ENCODE measurements around the gene ZNF454. TPM values are rescaled to one million over a fixed set of nuclear protein-coding genes. Genes with fewer than 3 reads are reported as not detected.

Gene ZNF454
- polyA plus RNA-seq (2013, experiment 1 of 2), result not detected
- polyA plus RNA-seq (2013, experiment 2 of 2), result not detected

DNA sequence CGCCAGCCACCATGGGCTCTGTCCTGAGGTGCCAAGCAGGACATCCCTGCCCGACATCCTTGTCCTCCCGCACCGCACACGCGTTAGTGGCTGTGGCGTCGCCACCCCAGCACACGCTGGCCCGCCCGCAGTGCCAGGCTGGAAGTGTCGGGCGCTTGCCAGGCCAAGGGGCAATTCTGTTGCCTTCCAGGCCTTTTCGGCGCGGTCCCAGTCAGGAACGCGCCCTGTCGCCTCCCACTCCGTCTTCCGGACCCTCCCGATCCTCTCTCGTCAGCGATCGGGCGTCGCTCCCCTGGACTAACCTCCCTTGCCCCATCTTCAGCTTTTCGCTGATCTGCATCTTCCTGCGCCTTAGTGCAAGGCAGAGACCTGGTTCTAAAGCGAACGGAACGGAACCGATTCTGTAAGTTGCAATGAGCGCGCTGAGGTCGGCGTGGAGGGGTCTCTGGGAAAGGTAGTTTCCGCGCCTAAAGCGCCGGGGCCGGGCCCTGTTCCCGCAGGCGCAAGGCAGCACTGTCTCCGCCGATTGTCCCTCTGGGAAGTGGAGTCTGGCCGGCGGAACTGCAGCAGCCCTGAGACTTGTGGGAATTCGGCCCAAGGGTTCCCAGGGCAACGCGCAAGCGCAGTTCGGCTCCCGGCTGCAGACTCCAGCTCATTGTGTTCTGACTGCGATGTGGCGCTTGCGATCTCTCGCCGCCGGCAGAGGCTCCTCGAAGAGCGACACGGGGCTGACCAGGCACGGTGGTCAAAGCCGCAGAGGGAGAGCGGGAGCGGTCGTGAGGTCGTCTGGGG, at the start of gene ZNF454:
ZNF454 (plus strand) TSS at position 630 of the 792 bp plus-strand sequence. CDS start 1,594 bp downstream, outside the sequence.
- WGBS, result 78% methylated on average over 69 of the region's 69 CpGs
- H3K27ac ChIP-seq (ENCODE audit: low read length, poor library complexity, severe bottlenecking), result no peak within 1 kb of the TSS
- no peak within 1 kb of the TSS for H2BK120ac ChIP-seq (ENCODE audit: low read depth, low read length)
- H3K9me3 ChIP-seq (ENCODE audit: control insufficient read depth, low read length), result peaks cover 83% of the 10 kb centered on the region
- no peak for DNase-seq
- no peak within 1 kb of the TSS for H2BK5ac ChIP-seq (ENCODE audit: low read depth, low read length, poor library complexity, severe bottlenecking)
- no peak within 1 kb of the TSS for H4K91ac ChIP-seq (ENCODE audit: low read length)
- H3K36me3 ChIP-seq (ENCODE audit: control insufficient read depth in 1 of 2, insufficient read depth in 2 of 2, low read depth in 1 of 2, low read length in 2 of 2), result peaks cover 0 to 6% of the 10 kb centered on the region in 2 experiments
- H3K4me2 ChIP-seq (ENCODE audit: low read length, poor library complexity, severe bottlenecking), result no peak within 1 kb of the TSS
- no peak within 1 kb of the TSS for H4K8ac ChIP-seq (ENCODE audit: low read length)
- H3K4me3 ChIP-seq (ENCODE audit: insufficient read depth in 1 of 2, low read depth in 1 of 2, low read length in 2 of 2), result peak within 1 kb of the TSS in 1 of 2 experiments; percentile 77
- no peak within 1 kb of the TSS for H3K4ac ChIP-seq (ENCODE audit: low read depth in 1 of 2, low read length in 2 of 2)
- H2BK12ac ChIP-seq (ENCODE audit: low read length in 2 of 2), result no peak within 1 kb of the TSS
- H3K79me1 ChIP-seq (replicated peaks; ENCODE audit: low read length, poor library complexity, severe bottlenecking), result no peaks in the 10 kb centered on the region
- no peak within 1 kb of the TSS for H2AK5ac ChIP-seq (ENCODE audit: low read length, severe bottlenecking)
- no peak within 1 kb of the TSS for H3K23ac ChIP-seq (ENCODE audit: low read length in 2 of 2)
- H3K4me1 ChIP-seq (ENCODE audit: control insufficient read depth, insufficient read depth, low read depth, low read length), result no peaks in the 10 kb centered on the region
- peak within 1 kb of the TSS; percentile 83 for H3K9ac ChIP-seq (ENCODE audit: low read length)
- H3K27me3 ChIP-seq (ENCODE audit: control insufficient read depth in 1 of 2, insufficient read depth in 1 of 2, low read length in 2 of 2), result no peaks in the 10 kb centered on the region
- H3K18ac ChIP-seq (ENCODE audit: low read depth in 1 of 2, low read length in 2 of 2), result no peak within 1 kb of the TSS
- H2AFZ ChIP-seq (ENCODE audit: low read depth, low read length), result no peak within 1 kb of the TSS
- H2BK15ac ChIP-seq (ENCODE audit: low read depth, poor library complexity, severe bottlenecking), result no peak within 1 kb of the TSS
- H3K14ac ChIP-seq (ENCODE audit: low read length in 2 of 2), result no peak within 1 kb of the TSS

DNA sequence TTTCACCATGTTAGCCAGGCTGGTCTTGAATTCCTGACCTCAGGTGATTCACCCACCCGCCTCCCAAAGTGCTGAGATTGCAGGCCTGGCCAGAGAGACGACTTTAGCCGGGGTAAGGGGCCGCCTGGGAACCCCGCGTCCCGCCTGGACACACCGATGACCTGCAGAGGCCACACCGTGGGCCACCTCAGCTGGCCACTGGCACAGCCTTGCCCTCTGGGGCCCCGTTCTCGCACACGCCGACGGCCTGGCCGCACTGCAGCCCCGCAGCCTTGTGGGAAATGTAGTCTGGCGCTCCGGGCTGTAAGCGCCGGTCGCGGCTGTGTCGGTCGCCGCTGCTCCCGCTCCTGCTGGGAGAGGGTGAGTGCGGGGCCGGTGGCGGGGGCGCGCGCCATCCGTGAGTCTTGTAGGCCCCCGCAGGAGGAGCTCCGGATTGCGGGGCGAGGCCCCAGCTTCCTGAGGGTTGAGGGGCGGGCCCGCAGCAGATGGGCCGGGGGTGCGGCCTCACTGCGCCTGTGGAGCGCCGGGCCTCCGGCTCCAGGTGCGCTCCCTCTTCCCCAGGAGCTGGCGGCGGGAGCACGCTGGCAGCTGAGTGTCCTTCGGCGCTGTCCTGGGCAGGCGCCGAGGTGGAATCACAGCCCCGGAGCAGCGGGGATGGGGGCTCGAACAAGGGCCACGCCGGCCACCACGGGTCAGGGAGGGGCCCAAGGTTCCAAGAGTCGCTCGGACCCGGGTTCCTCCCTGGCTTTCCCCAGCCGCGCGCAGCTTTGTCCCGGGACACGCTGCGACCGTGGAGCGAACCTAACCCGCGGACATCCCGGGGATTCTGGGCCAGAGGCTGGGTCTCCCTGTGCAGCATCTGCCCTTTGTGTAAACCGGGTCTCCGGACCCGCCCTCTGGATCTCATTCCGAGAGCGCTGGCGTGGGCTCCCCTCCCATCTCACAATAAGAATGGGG, 45.1 kb upstream of the ZNF454 start, which contains the start of gene ZFP2:
ZFP2 (plus strand) TSS at position 299 of the 957 bp plus-strand sequence. CDS start 35,401 bp downstream, outside the sequence.
- peaks cover 18% of the 10 kb centered on the region for H3K9me3 ChIP-seq (ENCODE audit: control insufficient read depth, low read length)
- no peak within 1 kb of the TSS for H4K91ac ChIP-seq (ENCODE audit: low read length)
- peak; percentile 57 for DNase-seq
- peak within 1 kb of the TSS in 1 of 2 experiments; percentile 83 for H3K14ac ChIP-seq (ENCODE audit: low read length in 2 of 2)
- peak within 1 kb of the TSS in 1 of 2 experiments; percentile 14 for H3K23ac ChIP-seq (ENCODE audit: low read length in 2 of 2)
- H2AFZ ChIP-seq (ENCODE audit: low read depth, low read length), result peak within 1 kb of the TSS; percentile 59
- H2BK5ac ChIP-seq (ENCODE audit: low read depth, low read length, poor library complexity, severe bottlenecking), result no peak within 1 kb of the TSS
- no peaks in the 10 kb centered on the region for H3K36me3 ChIP-seq (ENCODE audit: control insufficient read depth in 1 of 2, insufficient read depth in 2 of 2, low read depth in 1 of 2, low read length in 2 of 2)
- H3K79me1 ChIP-seq (replicated peaks; ENCODE audit: low read length, poor library complexity, severe bottlenecking), result peaks cover 3% of the 10 kb centered on the region
- peak within 1 kb of the TSS; percentile 31 to 88 for H3K18ac ChIP-seq (ENCODE audit: low read depth in 1 of 2, low read length in 2 of 2)
- H3K4ac ChIP-seq (ENCODE audit: low read depth in 1 of 2, low read length in 2 of 2), result peak within 1 kb of the TSS in 1 of 2 experiments; percentile 60
- peak within 1 kb of the TSS; percentile 73 to 80 for H3K4me3 ChIP-seq (ENCODE audit: insufficient read depth in 1 of 2, low read depth in 1 of 2, low read length in 2 of 2)
- peak within 1 kb of the TSS; percentile 97 for H3K4me2 ChIP-seq (ENCODE audit: low read length, poor library complexity, severe bottlenecking)
- no peaks in the 10 kb centered on the region for H3K27me3 ChIP-seq (ENCODE audit: control insufficient read depth in 1 of 2, insufficient read depth in 1 of 2, low read length in 2 of 2)
- H2AK5ac ChIP-seq (ENCODE audit: low read length, severe bottlenecking), result no peak within 1 kb of the TSS
- peak within 1 kb of the TSS; percentile 81 for H3K9ac ChIP-seq (ENCODE audit: low read length)
- H2BK120ac ChIP-seq (ENCODE audit: low read depth, low read length), result peak within 1 kb of the TSS; percentile 58
- H4K8ac ChIP-seq (ENCODE audit: low read length), result peak within 1 kb of the TSS; percentile 86
- H2BK15ac ChIP-seq (ENCODE audit: low read depth, poor library complexity, severe bottlenecking), result peak within 1 kb of the TSS; percentile 58
- 2% methylated on average over 65 of the region's 79 CpGs for WGBS
- H2BK12ac ChIP-seq (ENCODE audit: low read length in 2 of 2), result no peak within 1 kb of the TSS
- H3K4me1 ChIP-seq (ENCODE audit: control insufficient read depth, insufficient read depth, low read depth, low read length), result peaks cover 2% of the 10 kb centered on the region
- H3K27ac ChIP-seq (ENCODE audit: low read length, poor library complexity, severe bottlenecking), result no peak within 1 kb of the TSS

DNA sequence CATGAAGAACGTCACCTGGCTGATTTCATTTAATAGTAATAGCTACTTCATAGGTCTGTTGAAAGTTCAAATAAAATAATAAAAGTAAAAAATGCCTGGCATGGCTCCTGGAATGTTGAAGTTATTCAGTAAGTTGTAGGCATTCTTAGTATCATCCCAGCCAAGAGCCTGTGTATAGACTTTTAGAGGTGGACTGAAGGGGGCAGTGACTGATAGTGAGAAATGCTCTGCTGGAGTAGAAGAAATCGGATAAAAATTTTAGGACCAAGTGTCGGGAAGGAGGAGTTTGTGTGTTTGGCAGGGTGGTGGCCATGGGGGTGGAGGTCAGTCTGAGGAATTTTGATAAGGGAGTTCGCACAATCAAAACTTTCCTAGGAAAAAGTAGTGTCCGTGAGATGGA, 41.7 kb upstream of the ZNF454 start:
- no peak overlapping the region for H3K4me3 ChIP-seq (ENCODE audit: insufficient read depth in 1 of 2, low read depth in 1 of 2, low read length in 2 of 2)
- H3K27ac ChIP-seq (ENCODE audit: low read length, poor library complexity, severe bottlenecking), result no peak overlapping the region
- no peak overlapping the region for H3K23ac ChIP-seq (ENCODE audit: low read length in 2 of 2)
- no peak overlapping the region for H3K4ac ChIP-seq (ENCODE audit: low read depth in 1 of 2, low read length in 2 of 2)
- no peak overlapping the region for H3K4me2 ChIP-seq (ENCODE audit: low read length, poor library complexity, severe bottlenecking)
- no peak overlapping the region for H3K14ac ChIP-seq (ENCODE audit: low read length in 2 of 2)
- 82% methylated on average over 4 of the region's 5 CpGs for WGBS
- no peak overlapping the region for H2BK5ac ChIP-seq (ENCODE audit: low read depth, low read length, poor library complexity, severe bottlenecking)
- peaks cover 2% of the 10 kb centered on the region for H3K4me1 ChIP-seq (ENCODE audit: control insufficient read depth, insufficient read depth, low read depth, low read length)
- H4K8ac ChIP-seq (ENCODE audit: low read length), result no peak overlapping the region
- H3K36me3 ChIP-seq (ENCODE audit: control insufficient read depth in 1 of 2, insufficient read depth in 2 of 2, low read depth in 1 of 2, low read length in 2 of 2), result no peaks in the 10 kb centered on the region
- no peak overlapping the region for H2BK15ac ChIP-seq (ENCODE audit: low read depth, poor library complexity, severe bottlenecking)
- H3K27me3 ChIP-seq (ENCODE audit: control insufficient read depth in 1 of 2, insufficient read depth in 1 of 2, low read length in 2 of 2), result no peaks in the 10 kb centered on the region
- no peak overlapping the region for H2BK120ac ChIP-seq (ENCODE audit: low read depth, low read length)
- no peak overlapping the region for H3K18ac ChIP-seq (ENCODE audit: low read depth in 1 of 2, low read length in 2 of 2)
- no peak overlapping the region for H2AFZ ChIP-seq (ENCODE audit: low read depth, low read length)
- no peak overlapping the region for H3K9ac ChIP-seq (ENCODE audit: low read length)
- no peak for DNase-seq
- no peak overlapping the region for H2BK12ac ChIP-seq (ENCODE audit: low read length in 2 of 2)
- peaks cover 3% of the 10 kb centered on the region for H3K79me1 ChIP-seq (replicated peaks; ENCODE audit: low read length, poor library complexity, severe bottlenecking)
- H3K9me3 ChIP-seq (ENCODE audit: control insufficient read depth, low read length), result peaks cover 36% of the 10 kb centered on the region
- H2AK5ac ChIP-seq (ENCODE audit: low read length, severe bottlenecking), result no peak overlapping the region
- no peak overlapping the region for H4K91ac ChIP-seq (ENCODE audit: low read length)
